GM19238 (cell line): ENCODE results near the gene CCDC179.

ENCODE experiments used
- DNase-seq: peaks from one replicate; pipeline ENCODE4 v3.0.0; 2011; ENCODE audit warnings: low spot score; ENCODE audit not compliant: insufficient read length

CCDC179 gene

DNA sequence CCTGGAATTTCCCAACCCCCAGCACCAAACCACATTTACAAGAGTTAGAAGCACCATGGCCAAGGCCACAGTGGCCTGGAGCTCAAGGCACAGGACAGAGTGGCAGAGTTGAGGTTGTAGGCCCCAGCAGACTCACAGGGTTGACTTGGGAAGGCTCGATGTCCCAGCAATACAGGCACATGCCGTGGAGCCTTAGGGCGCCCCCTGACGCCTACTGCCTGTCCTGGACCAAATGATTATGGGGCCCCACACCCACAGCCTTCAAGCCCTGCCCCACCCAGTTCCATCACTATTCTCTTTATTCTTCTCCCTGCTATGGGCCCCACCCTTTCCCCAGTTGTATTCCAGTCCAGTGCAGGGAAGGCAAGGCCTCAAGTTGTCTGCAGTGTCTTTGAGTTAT, at the start of gene CCDC179:
Gene CCDC179 (minus strand): TSS at position 234 of the 400 bp plus-strand sequence. CDS start 53 bp downstream, at position 181.
- DNase-seq: no peak

DNA sequence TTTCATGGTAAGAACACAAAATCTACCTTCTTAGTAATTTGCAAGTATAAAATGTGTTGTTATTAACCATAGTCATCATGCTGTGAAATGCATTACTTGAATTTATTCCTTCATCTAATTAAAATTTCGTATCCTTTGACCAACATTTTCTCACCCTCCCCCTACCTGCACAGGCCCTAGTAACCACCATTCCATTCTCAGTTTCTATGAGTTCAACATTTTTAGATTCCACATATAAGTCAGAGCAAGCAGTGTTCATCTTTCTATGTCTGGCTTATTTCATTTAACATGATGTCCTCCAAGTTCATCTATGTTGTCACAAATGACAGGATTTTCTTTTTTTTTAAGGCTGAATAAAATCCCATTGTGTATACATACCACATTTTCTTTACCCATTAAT, 43.5 kb upstream of the CCDC179 start:
- no peak for DNase-seq

DNA sequence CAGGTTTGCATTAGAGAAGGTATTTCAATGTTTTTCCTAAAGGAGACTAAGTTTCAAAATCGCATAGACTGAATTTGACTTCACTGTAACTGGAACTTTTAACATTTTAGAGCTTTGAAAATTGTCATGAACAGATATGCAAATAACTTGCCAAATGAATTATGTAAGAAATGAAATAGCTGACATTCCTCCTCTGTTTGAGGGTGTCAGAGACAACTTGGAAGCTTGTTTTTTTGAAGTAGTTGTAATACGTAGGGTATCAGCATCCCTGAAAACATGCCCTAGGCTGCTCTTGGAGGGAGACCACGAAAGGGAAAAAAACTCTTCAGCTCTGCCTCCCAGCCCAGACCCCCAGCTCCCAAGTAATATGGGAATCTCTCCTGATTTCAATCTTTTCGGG, 41.3 kb upstream of the CCDC179 start:
- no peak for DNase-seq

DNA sequence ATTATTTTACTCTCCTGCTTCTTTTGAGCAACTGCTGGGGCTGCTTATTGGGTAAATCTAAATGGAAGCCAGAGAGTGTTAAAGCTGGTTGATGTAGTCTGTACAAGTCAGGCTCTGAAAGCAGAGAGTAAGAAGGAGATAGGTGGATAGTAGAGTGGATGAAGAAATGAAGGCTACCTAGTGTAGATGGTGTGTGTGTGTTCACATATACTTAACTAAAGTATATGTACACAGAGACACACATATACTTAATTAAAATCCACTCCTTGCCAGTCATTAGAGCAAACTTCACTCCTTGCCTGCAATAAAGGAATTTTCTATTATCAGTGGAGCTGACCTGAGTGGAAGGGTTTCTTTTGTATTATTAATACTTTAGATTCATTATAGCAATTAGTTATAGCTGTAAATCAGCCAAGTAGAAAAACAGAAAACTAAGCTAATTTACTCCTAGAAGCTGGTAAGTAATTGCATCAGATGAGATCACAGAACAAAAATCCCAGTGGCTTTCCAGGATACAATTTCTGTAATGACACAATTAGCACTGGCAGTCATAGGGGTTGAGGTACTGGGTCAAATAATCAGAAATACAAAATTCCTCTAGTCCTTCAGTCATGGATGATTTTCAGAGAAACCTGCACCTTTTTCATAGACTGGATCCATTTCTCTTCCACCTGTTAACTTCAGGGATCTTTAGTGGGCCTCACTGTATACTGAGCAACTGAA, 40.7 kb upstream of the CCDC179 start:
- no peak for DNase-seq

DNA sequence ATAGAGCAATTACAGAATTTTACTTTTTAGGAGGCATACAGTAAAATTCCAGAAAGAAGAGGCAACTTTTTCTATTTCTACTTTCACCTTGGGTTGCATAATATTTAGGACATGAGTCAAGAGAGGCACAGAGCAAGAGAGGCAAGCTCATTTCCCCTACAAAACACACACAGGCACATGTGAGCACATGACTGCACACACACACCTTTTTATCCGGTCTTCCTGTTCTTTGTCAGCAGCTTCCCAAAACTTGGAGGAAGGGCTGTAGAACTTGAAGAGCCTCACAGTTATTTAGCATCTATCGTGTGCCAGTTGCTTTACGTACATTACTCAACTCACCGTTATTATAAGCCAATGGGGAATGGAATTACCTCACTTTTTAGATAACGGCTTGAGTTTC, 37.8 kb upstream of the CCDC179 start:
- DNase-seq: no peak

DNA sequence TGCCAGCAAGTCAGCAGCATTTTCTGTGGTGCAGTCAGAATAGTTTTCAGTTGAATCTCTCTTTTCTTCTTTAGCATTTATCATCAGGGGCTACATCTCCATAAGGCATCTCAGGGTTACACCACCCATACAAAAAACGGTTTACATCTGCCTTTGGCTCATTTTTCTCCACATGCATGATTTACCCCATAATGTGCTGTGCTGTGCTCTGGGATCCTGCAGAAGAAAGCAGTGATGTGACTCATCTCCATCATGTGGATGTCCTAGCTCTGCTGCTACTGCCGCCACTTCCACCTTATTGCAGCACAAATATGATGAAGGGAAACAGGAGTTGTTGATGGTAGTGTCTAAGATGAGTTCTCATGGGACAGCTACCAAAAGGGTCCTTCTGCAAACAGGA, 30.0 kb upstream of the CCDC179 start:
- no peak for DNase-seq

DNA sequence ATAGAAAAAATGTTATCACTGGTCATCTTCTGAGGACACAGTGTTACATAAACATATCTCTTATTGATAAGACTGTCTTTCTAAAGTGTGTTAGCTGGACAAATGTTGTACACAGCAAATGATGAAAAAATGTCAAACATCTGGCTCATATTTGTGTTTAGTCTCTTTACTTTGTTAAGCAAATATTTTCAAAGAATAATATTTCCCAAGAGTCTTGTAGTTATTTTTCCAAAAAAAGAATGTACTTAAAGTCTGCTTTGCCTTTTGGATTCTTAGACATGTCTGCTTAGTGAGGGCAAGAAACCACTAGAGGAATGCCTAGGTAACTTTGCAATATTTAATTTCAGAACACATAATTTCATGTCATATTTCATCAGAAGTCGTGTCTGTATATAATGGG, 23.9 kb upstream of the CCDC179 start:
- no peak for DNase-seq

DNA sequence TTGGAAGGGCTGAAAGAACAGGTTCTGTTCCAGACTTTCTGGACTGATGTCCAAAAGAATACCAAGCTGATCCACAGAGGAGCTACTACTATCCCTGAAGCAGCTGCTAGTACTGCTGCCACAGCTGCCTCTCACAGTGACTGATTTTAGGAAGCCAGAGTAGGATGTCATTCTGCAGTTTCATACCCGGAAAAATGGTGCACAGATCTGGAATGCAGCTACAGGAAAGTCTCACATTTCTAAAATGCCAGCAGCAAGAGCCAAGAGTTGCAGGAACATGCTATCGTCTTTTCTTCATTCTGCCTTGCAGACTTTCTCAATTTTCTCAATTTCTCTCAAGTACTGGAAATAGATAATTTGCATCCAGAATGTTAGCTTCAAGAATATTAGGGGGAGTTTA, 19.4 kb upstream of the CCDC179 start:
- no peak for DNase-seq

DNA sequence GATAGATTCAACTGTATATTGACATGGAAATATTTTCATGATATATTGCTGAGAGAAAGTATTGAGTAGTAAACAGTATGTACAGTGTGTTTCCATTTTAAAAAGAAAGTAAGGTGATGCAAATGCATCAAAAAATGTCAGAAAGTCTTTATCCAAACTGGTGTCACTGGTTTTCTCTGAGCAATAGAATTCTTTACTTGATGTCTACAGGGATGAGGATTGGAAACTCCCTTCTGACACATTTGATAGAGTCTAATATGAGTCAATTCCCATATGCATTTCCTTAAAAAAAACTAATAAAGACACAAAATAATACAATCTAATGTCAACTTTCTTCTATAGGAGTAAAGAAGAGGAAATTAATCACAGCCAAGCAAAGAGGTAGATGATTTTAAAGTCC, 18.3 kb upstream of the CCDC179 start:
- no peak for DNase-seq

DNA sequence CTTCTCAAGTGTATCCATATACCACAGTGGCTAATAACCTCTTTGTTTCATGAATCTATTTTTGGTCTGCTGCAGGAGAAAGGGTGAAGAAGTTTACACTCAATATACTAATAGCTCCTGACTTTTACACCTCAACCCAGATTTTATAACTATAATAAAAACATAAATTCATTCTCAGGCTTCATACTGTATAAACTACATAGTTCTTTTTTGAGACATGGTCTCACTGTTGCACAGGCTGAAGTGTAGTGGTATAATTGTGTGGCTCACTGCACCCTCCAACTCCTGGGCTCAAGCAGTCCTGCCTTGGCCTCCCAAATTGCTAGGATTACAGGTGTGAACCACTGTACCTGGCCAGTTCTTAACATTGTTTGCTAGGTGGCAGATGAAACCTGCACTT, 17.8 kb upstream of the CCDC179 start:
- no peak for DNase-seq

DNA sequence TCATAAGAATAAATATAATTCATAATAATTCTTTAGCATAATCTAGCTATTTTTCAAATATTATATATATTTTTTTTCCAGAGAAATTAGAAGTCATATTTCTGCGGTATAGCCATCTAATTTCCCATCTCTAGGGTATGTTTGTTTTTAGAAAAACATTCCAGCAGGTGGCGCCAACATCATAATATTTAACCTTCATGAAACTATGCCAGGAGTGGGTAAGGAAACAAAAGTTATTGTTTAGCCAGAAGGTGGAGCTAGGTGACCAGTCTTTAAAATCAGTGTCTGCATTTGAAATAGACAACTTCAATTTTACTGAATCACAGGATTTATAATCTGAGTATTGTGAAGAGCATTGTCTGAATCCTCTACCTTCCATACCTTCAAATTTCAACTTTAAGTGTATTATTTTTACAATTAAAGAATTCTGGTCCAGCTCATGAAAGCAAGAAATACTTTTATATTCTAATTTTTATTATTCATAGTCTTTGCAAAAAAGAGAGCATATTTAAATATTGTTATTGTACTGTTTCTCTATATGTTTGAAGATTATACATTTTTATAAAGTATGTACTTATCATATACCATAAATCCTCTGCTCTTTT, 15.7 kb upstream of the CCDC179 start:
- peak; percentile 29 for DNase-seq

DNA sequence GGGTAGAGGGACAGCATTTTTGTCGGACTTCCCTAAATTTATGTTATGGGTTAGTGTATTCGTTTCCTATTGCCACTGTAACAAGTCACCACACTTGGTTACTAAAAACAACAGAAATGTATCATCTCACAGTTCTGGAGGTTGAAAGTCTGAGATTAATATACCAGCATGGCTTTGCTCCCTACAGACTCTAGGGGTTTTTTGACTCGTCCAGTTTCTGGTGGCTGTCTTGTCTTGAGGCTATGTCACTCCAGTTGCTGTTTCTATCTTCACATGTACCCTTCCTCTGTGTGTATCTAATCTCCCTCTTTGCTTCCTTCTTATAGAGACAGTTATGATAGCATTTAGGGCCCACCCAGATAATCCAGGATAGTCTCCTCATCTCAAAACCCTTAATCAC, 9.1 kb upstream of the CCDC179 start:
- DNase-seq: no peak

DNA sequence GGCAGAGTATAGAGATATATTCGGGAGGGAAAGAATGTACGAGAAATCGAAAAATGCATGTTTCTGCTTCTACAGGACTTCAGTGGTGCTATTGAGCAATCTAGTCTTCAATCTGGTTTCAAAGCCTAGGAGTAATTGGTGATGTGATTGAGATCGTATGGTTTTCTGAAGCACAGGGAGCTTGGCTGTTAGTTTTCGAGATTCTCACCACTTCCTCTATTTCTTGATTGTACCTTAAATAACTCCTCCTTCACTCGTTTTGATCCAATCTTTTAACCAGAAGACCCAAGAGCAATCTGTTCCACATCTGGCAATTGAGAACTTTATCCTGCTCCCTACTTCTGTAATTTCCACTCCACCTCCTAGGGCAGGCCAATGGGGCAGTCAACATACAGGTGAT, 518 bp downstream of the CCDC179 start:
- no peak for DNase-seq

DNA sequence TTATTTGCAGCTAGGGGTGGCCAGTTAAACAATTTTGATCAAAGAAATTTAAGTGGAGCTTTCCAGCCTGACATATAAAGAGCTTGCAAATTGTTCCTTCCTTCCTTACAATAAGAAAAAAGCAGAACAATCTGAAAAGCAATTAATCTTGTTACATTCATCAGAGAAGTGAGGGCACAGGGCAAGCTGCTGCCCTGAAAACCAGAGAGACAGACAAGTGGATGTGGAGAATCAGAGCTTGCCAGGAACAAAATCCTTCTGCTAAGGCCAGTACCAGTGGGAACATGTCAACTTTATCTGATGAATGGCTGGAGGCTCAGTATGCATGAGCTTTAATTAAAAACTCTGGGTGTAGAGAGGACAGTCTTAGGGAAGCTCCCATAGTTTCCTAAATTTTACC, 8.8 kb downstream of the CCDC179 start:
- no peak for DNase-seq

DNA sequence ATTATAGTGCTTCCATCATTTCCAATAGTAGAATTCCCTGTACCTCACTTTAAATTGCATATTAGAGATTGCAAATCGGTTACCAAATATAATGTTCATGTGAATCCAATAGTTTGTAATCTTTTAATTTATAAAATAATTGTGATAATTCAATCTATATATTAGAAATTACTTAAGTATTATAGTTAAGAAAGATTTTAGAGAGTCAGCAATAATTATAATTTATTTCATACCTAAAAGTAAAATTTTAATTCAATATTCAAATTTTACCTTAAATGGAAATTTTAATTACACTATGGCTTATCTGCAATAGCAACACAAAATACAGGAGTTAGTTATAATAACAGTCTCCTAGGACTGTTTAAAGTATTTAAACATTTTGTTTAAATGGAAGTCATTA, 13.5 kb downstream of the CCDC179 start:
- DNase-seq: no peak

DNA sequence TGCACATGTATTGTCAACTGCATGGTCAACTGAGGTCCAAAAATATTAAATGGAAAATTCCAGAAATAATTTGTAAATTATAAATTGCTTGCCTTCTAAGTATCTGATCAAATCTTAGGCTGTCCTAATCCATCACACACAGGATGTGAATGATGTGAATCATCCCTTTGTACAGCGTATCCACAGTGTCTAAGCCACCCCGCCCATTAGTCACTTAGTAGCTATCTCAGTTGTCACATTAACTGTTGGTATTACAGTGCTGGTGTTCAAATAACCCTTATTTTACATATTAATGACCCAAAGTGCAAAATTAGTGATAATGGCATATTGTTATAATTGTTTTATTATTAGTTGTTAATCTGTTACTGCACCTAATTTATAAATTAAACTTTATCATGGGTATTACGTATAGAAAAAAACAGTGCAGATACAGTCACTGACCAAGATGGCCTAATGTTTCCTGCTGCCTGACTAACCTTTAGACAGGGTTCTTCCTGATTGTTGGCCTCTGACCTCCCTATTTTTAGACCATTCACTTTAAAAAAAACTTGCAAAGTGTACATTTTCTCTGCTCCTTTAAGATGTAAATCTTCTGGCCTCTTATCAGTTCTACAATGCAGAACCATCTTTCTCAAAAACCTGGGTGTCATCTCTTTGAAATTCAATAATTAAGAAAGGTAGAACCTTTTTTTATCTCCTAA, 27.8 kb downstream of the CCDC179 start:
- no peak for DNase-seq

DNA sequence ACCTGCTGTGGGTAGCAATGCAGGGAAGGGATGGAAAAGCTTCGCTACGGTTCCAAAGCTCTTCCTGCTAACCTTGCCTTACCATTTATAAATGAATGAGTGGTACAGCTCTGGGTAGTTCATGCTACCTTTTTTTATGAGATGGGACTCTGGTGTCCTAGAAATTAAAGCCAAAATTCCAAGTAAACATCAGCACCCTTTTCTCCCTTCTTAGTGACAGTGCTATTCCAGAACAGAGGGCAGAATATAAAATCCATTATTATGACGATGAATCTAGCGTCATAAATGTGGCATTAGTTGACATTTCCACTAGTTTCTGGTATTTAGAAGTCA, 30.2 kb downstream of the CCDC179 start:
- no peak for DNase-seq

DNA sequence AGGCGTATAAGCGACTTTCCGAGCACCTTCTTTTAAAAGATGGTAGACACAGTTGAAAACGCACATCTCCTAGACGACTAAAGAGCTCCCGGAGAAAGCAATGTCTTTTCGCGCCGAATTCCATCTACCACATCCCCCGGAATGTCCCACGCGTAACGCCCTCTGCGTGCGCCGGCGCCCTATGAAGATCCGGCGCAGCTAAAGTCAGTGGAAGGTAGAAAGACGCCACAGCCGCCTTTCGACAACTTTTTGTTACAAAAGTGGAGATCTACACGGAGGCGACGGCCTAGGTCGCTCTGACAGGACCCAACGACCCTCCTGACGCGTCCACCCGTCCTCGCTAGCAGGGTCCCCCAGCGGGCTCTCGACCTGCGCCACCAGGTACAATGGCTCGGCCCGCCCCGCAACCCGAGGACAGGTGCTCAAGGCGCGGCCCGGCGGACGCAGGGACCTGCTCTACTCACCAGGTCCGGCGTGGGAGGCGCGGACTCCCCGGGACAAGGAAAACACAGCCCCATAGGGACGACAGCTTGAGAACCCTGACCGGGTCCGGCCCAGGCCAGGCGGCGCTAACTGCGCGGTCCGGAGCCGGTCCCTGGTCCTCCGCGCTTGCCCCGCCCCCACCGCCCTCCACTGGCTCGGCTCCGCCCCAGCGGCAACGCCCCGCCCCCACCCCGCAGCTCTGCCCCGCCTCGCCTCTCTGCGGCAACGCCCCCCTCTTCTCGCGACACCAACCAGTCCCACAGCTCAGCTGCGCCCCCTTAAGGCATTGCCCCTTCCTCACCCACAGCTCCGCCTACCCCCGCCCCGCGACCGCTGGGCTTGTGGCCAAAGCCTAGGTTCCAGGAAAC, 30.8 kb downstream of the CCDC179 start, which contains the start of gene SVIP:
Gene SVIP (minus strand): TSS at position 571 of the 851 bp plus-strand sequence. CDS start 53 bp downstream, at position 518.
- peak; percentile 62 for DNase-seq

DNA sequence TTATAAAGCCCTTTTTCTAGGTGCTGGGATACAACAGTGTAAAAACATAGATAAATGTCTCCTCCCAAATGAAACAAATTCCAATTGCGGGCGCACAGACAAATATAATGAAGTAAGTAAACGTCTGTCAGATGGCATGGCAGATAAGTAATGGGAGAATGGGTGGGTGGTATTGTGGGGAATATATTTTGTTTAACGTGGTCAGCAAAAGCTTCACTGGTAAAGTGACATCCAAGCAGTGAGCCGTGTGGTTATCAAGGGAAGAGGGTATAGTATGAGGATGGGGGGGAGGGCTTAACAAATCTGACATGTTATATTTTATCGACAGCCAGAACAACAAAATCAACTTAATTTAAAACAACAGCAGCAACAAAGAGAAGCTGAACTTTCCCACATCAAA, 31.9 kb downstream of the CCDC179 start:
- no peak for DNase-seq

DNA sequence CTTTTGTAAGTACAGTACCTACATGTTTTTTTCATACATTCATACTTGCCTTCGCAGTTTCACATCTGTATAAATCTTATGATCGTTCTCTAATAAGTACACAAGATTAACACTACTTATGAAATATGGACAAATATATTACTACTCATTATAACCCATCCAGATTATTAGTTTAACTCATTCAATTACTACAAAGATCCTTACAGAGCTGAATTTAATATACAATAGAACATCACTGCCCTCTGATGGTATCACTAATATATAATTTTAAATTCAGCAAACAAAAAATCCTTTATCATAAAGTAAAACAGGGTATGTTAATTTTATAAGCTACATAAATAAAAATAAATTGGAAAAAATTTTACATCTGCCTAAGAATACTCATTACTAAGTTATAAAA, 38.1 kb downstream of the CCDC179 start:
- no peak for DNase-seq

DNA sequence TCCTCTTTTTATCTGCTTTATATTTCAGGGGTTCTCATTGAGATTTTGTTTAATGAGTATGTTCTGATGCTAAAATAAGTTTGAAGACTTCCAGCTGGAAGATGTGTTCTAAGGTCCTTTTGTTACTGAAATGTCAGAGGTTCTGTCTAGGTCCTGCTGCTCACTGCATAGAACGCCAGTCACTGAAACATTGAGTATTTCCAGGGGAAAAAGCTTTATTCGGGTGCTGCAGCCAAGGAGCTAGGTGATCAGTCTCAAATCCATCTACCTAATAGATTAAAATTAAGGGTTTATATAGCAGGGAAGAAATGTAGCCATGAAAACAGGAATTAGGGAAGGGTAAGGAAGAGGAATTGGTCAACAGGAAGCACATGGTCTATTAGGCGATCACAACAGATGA, 50.4 kb downstream of the CCDC179 start:
- DNase-seq: no peak
